ENCODE data around the gene LAMTOR3. TPM values are rescaled to one million over a fixed set of nuclear protein-coding genes. Genes with fewer than 3 reads are reported as not detected.

LAMTOR3 gene
- 10 to 100 TPM; 16.1 to 23.5 TPM for total RNA-seq
- 10 to 100 TPM; 13.5 to 26.3 TPM for polyA plus RNA-seq

- DNase-seq (ENCODE audit: low spot score) = peak; percentile 86
- peak within 1 kb of the TSS; percentile 74 to 75 for H3K27ac ChIP-seq (ENCODE audit: low read depth in 1 of 2, low read length in 2 of 2)
- H3K4me3 ChIP-seq (ENCODE audit: low read depth in 1 of 3, low read length in 3 of 3) = peak within 1 kb of the TSS; percentile 71 to 100 (median 99)
- peak within 1 kb of the TSS; percentile 87 to 91 for H3K9ac ChIP-seq (ENCODE audit: low read depth in 1 of 2, low read length in 2 of 2)
- 3% methylated on average over 40 of the region's 40 CpGs for WGBS
- no peaks in the 10 kb centered on the region for H3K27me3 ChIP-seq (ENCODE audit: control insufficient read depth in 4 of 4, insufficient read depth in 4 of 4, low read length in 3 of 4)
- H3K4me1 ChIP-seq (ENCODE audit: control insufficient read depth in 4 of 4, insufficient read depth in 4 of 4, low read length in 3 of 4) = peaks cover 0 to 16% (median 12%) of the 10 kb centered on the region in 4 donors
- peak; percentile 51 for TF ChIP-seq YY1 (IDR thresholded peaks at IDR 0.05)
- no peak for TF ChIP-seq ZBTB33 (IDR thresholded peaks at IDR 0.05)
- peak in 1 of 2 donors; percentile 11 for TF ChIP-seq RAD21 (IDR thresholded peaks at IDR 0.05)
- peak; percentile 56 to 67 for TF ChIP-seq EGR1 (IDR thresholded peaks at IDR 0.05; ENCODE audit: low read depth in 2 of 2)
- peak in 1 of 2 donors; percentile 67 for TF ChIP-seq RXRA (IDR thresholded peaks at IDR 0.05)
- TF ChIP-seq GABPA (IDR thresholded peaks at IDR 0.05 in 1 of 2, conservative IDR thresholded peaks at IDR 0.05 in 1 of 2) = peak; percentile 79 to 94
- TF ChIP-seq CTCF (IDR thresholded peaks at IDR 0.05; ENCODE audit: low read depth, low read length, missing input control) = no peak
- no peak for TF ChIP-seq TAF1 (conservative IDR thresholded peaks at IDR 0.05)
- TF ChIP-seq HNF4G (IDR thresholded peaks at IDR 0.05) = no peak
- TF ChIP-seq JUND (IDR thresholded peaks at IDR 0.05) = no peak
- no peak for TF ChIP-seq FOXA1 (IDR thresholded peaks at IDR 0.05)
- peak; percentile 61 for TF ChIP-seq MAX (IDR thresholded peaks at IDR 0.05)
- TF ChIP-seq SP1 (IDR thresholded peaks at IDR 0.05) = peak; percentile 19
- TF ChIP-seq ATF3 (IDR thresholded peaks at IDR 0.05) = no peak
- TF ChIP-seq REST (IDR thresholded peaks at IDR 0.05) = peak; percentile 52
- no peak for TF ChIP-seq FOXA2 (IDR thresholded peaks at IDR 0.05)
- TF ChIP-seq HNF4A (conservative IDR thresholded peaks at IDR 0.05) = no peak
- peak; percentile 34 for TF ChIP-seq NR2F2 (IDR thresholded peaks at IDR 0.05)
- no peaks in the 10 kb centered on the region for H3K36me3 ChIP-seq (ENCODE audit: control insufficient read depth in 4 of 4, insufficient read depth in 3 of 4, low read depth in 1 of 4, low read length in 3 of 4)
- H3K9me3 ChIP-seq (ENCODE audit: control insufficient read depth in 4 of 4, low read length in 3 of 4) = no peaks in the 10 kb centered on the region
Observed at GRCh38 chr4:99894161-99894997, at the start of gene LAMTOR3. Gene LAMTOR3 (minus strand): TSS chr4:99894427. CDS start chr4:99893963, 464 bp downstream.

Data from liver (tissue), 9 donors.